GM13977 (cell line): ENCODE measurements around the gene TRMU.

Experiments used
- DNase-seq: peaks from one replicate; pipeline ENCODE4 v3.0.0; 2012; ENCODE audit warnings: low spot score
- in situ Hi-C: fragments of 300-500 bp; cut with MboI; formaldehyde crosslinking; loops from one replicate; pipeline ENCODE4 v1.12.0; 2022; ENCODE audit warnings: low sequenced_read_pairs, low pct_unique_long_range_greater_than_20kb, mixed read lengths, inconsistent platforms; ENCODE audit not compliant: unreplicated experiment
- TF ChIP-seq, protein P1 (sequence below): IDR thresholded peaks from 2 replicates; pipeline ENCODE4 v1.5.1; 2012; ENCODE audit warnings: mild to moderate bottlenecking, control low read depth; ENCODE audit not compliant: insufficient read depth; ENCODE audit errors: extremely low read depth, missing control alignments

TRMU gene

DNA sequence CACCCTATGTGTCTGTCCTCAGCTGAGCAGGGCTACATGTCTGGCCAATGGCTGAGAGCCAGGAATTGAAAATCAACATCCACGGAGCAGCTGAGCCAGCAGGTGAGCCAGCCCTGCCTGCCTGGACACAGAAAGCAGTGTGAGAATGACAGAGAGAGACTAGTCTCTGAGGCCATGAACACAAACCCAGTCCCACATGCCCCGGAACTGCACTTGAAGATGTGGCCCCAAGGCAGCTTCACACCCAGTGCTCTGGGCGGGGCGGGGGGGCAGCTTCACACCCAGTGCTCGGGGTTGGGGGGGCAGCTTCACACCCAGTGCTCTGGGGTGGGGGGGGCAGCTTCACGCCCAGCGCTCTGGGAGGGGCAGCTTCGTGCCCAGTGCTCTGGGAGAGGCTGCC, 37.6 kb downstream of the TRMU start:
- DNase-seq: no peak
- TF ChIP-seq, protein P1, sequence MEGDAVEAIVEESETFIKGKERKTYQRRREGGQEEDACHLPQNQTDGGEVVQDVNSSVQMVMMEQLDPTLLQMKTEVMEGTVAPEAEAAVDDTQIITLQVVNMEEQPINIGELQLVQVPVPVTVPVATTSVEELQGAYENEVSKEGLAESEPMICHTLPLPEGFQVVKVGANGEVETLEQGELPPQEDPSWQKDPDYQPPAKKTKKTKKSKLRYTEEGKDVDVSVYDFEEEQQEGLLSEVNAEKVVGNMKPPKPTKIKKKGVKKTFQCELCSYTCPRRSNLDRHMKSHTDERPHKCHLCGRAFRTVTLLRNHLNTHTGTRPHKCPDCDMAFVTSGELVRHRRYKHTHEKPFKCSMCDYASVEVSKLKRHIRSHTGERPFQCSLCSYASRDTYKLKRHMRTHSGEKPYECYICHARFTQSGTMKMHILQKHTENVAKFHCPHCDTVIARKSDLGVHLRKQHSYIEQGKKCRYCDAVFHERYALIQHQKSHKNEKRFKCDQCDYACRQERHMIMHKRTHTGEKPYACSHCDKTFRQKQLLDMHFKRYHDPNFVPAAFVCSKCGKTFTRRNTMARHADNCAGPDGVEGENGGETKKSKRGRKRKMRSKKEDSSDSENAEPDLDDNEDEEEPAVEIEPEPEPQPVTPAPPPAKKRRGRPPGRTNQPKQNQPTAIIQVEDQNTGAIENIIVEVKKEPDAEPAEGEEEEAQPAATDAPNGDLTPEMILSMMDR: no peak
- in situ Hi-C loops: no loop called here

DNA sequence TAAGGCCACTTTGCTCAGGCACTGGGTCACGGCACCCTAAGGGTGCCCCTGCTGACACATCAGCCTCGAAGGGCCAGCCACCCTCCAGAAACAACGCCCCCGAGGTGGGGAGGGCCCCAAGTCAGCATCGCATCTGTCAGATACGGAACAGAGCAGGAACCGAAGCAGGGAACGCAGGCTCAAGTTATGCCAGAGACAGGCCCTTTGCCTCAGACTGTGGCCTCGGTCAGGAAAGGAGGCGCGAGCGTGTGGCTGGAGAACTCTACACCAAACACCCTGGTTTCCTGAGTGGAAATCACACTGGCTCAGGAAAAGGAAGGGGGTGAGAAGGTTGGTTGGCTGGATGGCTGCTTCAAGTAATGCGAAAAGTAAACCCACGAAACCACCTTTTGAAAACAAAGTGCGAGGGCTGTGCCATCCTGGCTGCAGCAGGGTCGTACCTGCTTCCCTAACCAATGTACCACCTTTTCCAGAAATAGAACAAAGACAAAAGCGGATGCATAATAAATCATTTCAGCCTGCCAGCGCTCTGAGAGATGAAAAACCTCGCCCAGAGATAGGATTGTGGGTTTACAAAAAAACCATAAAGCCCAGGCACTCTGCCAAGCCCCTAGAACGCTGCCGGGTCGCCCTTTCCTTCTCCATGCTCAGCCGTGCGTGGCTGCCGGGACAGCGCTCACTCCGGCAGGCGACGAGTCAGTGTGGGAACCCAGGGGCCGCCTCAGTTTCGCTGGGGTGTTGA, 38.6 kb downstream of the TRMU start:
- TF ChIP-seq, protein P1: no peak
- in situ Hi-C loops: no loop called here
- DNase-seq: no peak

DNA sequence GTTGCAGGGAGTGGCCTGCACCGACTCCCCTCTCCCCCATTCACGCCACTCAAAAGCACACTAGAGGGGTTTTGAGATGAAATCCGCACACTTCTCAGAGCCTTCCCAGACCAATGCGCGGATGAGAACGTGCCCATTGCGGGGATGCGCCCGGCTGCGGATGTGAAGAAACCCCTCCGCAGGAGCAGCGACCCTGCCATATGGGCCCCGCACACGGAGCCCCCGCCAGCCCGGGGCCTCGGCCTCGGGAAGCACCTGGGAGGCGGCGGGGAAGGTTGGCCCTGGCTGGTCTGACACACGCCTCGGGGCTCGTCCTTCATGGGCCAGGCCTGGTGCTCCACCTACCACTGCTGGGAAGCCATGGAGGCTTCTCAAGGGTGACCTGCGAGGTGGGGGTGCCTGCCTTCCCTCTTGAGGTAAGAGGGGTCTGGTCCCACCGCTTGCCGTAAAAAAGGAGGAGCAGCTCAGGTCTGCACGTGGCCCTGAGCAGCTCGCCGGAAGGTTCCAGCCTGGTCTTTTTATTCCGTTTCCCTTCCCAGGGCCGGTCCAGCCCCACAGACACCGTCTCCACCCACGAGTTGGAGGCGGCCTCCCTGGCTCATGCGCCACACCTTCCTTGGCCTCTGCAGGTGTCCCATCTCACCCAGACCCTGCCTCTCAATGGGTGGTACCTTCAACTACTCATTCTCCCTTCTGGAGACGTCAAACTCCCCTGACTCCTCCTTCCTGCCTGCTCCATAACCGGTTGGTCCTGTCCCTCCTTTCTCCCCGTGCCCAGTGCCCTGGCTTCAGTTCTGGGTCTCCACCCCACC, 39.4 kb downstream of the TRMU start:
- DNase-seq: no peak
- TF ChIP-seq, protein P1: no peak
- in situ Hi-C loops: no loop called here

DNA sequence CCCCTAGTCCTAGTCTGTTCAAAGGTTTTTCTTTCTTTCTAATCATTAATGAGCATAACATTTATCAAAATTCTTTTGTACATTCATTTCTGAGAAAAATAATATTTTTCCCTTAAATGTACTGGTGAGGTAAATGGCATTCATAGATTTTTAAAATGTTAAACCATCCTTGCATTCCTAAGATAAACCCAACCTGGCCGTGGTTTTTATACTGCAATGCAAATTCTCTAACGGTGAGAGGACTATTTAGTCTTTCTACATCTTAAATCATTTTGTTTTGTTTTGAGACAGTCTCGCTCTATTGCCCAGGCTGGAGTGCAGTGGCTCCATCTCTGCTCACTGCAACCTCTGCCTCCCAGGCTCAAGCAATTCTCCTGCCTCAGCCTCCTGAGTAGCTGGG, 40.6 kb downstream of the TRMU start:
- no peak for DNase-seq
- in situ Hi-C loops: no loop called here
- TF ChIP-seq, protein P1: no peak

DNA sequence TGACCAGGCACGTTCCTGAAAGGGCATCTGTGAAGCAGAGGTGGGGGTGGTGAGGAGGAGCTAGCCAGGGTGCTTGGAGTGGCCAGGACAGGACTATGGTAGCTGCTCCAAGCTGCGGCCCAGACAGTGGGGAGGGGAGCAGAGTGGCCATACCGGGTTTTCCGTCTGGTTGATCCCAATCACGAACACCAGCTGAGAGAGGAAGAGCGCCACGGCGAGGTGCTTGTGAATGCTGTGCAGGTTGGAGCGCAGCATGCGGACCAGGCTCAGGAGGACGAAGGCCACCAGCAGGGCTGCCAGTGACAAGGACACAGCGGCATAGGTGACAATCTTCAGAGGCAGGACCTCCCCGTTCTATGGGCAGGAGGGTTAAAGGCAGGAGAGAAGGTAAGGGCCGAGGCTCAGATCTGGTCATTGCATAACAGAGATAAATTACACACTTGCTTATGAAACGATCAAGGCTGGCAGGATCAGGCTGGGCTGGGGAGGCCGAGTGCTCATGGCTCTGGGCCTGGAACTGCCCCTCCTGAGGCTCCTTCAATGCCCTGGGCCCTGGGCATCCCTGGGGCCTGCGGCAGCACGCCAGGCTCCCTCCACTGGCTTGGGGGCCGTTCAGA, 41.5 kb downstream of the TRMU start:
- TF ChIP-seq, protein P1: no peak
- no peak for DNase-seq
- in situ Hi-C loops: no loop called here

DNA sequence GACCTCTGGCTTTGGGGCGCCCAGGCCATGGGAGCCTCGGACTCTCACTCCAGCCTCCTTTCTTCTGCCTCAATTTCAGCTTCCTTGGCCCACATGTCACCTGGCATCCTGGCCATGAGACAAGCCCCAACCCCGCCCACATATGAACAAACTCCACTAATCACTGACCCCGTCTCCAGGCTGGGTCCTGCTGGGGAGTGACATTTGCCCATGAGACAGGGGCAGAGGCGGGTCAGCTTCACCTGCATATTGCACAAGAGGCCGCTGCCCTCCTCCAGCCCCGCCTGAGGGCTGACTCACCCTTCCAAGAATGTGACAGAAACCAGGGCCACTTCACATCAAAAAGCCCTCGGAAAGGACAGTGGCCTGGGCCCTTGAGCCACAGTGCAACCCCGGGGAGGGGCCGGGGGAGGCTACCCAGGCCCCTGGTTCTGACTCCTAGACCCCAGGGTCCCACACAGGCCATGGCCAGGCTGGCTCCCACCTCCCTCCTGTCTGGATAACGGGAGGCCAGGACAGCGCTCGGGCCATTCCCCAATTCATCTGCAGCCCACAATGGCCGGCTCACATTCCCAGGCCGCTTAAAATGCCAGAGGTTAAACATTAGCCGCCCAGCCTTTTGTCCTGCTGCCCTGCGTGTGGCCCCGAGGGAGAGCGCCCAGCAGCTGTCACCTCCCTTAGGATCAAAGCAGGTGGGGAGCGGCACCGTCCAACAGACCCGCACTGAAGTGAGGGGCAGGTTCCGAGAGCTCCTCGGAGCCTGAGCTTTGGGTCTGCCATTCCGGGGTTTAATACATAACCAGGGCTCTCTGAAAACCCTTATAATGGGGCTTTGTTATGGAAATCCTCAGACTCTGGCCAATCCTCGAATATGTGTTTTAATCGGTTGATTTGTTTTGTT, 42.3 kb downstream of the TRMU start:
- no peak for DNase-seq
- in situ Hi-C loops: no loop called here
- TF ChIP-seq, protein P1: no peak
